ENCODE data around the gene BCAS2.

DNA sequence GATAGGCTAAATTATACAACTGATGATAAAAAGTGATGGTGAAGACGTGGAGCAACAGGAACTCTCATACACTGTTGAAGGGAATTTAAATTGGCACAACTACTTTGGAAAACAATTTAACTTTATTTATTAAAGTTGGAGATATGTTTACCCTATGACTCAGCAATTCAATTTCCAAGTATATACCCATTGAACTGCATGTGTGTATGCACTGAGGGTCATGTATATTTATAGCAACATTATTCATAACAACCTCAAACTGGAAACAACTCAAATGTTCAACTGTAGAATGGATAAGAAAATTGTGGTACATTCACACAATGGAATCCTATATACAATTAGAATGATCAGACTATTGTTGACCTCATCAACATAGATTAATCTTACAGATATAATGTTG, 16.5 kb upstream of the BCAS2 start:
- TF ChIP-seq GATA2 (IDR thresholded peaks at IDR 0.05; ENCODE audit: low read depth, low read length) (no peak), GATA3 (IDR thresholded peaks at IDR 0.05; ENCODE audit: low read depth, low read length) (no peak)

Data from SH-SY5Y (cell line).